Keratinocyte (primary cell): ENCODE data around the gene LHPP.

Experiments
- CTCF ChIP-seq, 3 experiments: IDR thresholded peaks in 1 of 3; conservative IDR thresholded peaks in 1 of 3; optimal IDR thresholded peaks in 1 of 3; 2 replicates in 2 of 3; 3 replicates in 1 of 3; pipeline versions ENCODE3 to v1.5.1; 2011; ENCODE audit warnings: low read length in 3 of 3, mild to moderate bottlenecking in 3 of 3, moderate library complexity in 2 of 3, control low read depth in 1 of 3, inconsistent platforms in 1 of 3; ENCODE audit not compliant: insufficient read depth in 2 of 3; ENCODE audit errors: extremely low read depth in 1 of 3
- EZH2 ChIP-seq: IDR thresholded peaks from one replicate; pipeline ENCODE4 v1.6.1; 2012; ENCODE audit warnings: inconsistent platforms, mild to moderate bottlenecking, low read length, moderate library complexity

DNA sequence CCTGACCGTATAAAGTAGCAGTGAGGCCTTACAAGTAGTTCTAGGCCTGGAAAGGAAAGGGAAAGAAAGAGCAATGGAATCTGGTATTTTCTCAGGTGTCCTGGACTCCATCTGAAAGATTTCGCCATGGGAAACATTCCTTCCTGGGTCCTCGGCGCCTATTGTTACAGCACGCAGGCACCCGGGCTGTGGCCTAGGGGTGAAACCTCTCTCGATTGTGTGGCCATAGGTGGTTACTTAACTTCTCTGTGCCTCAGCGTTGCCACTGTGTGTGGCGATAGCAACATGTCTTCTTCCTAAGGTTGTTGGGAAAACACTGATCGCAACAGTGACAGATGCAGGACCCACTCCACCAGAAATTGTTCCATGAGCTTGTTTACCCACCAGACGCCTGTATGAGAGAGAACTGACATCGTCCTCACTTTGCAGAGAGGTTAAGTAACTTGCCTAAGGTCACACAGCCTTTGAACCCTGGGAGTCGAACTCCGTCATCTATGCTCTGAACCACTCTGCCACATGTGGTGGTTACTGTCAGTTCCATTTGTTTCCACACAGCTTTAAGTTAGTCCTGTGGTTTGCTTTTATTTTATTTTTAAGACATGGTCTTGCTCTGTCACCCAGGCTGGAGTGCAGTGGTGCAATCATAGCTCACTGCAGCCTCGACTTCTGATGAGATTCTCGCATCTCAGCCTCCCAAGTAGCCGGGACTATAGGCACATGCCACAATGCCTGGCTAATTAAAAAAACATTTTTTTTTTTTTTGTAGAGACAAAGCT lies 73.4 kb downstream of the LHPP start:
- TF ChIP-seq CTCF (optimal IDR thresholded peaks at IDR 0.05 in 1 of 3, IDR thresholded peaks at IDR 0.05 in 1 of 3, conservative IDR thresholded peaks at IDR 0.05 in 1 of 3; ENCODE audit: extremely low read depth in 1 of 3, insufficient read depth in 2 of 3, low read length in 3 of 3) (no peak), EZH2 (no peak)
